ENCODE data around the gene KRT79. TPM values are rescaled to one million over a fixed set of nuclear protein-coding genes. Genes with fewer than 3 reads are reported as not detected.

Gene KRT79
- total RNA-seq, 1 donor from 2014 or later = 0.10 TPM

- DNase-seq (ENCODE audit: low spot score) = peak; percentile 72
- H3K36me3 Mint-ChIP-seq (ENCODE audit: low read depth) = no peaks in the 10 kb centered on the region
- H3K9me3 Mint-ChIP-seq (ENCODE audit: low read depth) = no peaks in the 10 kb centered on the region
- H3K4me3 Mint-ChIP-seq (ENCODE audit: unreplicated experiment) = no peak overlapping the region
- peaks cover 23% of the 10 kb centered on the region for H3K4me1 Mint-ChIP-seq (ENCODE audit: low read depth)
- TF ChIP-seq CTCF (IDR thresholded peaks at IDR 0.05) = no peak
- no peak overlapping the region for H3K27ac Mint-ChIP-seq (ENCODE audit: unreplicated experiment)
- H3K27me3 Mint-ChIP-seq (ENCODE audit: low read depth) = no peaks in the 10 kb centered on the region
Observed at GRCh38 chr12:52831251-52831650, 2.9 kb downstream of the KRT79 start.

GRCh38 chr12:52829986-52830770 is 3.9 kb downstream of the KRT79 start:
- TF ChIP-seq CTCF (IDR thresholded peaks at IDR 0.05) = no peak
- Mint-ChIP-seq H3K27me3 (ENCODE audit: low read depth) (no peaks in the 10 kb centered on the region), H3K36me3 (ENCODE audit: low read depth) (no peaks in the 10 kb centered on the region), H3K27ac (ENCODE audit: unreplicated experiment) (no peak overlapping the region), H3K4me1 (ENCODE audit: low read depth) (peaks cover 13% of the 10 kb centered on the region), H3K4me3 (ENCODE audit: unreplicated experiment) (no peak overlapping the region), H3K9me3 (ENCODE audit: low read depth) (no peaks in the 10 kb centered on the region)
- DNase-seq (ENCODE audit: low spot score) = peak; percentile 56

- DNase-seq (ENCODE audit: low spot score) = no peak
- Mint-ChIP-seq H3K9me3 (ENCODE audit: low read depth) (no peaks in the 10 kb centered on the region), H3K27ac (ENCODE audit: unreplicated experiment) (no peak overlapping the region), H3K27me3 (ENCODE audit: low read depth) (no peaks in the 10 kb centered on the region), H3K4me3 (ENCODE audit: unreplicated experiment) (no peak overlapping the region), H3K4me1 (ENCODE audit: low read depth) (peaks cover 13% of the 10 kb centered on the region), H3K36me3 (ENCODE audit: low read depth) (no peaks in the 10 kb centered on the region)
- no peak for TF ChIP-seq CTCF (IDR thresholded peaks at IDR 0.05)
Observed at GRCh38 chr12:52828591-52829021, 5.5 kb downstream of the KRT79 start.

GRCh38 chr12:52828156-52828555 is 6.0 kb downstream of the KRT79 start:
- H3K27me3 Mint-ChIP-seq (ENCODE audit: low read depth) = no peaks in the 10 kb centered on the region
- H3K27ac Mint-ChIP-seq (ENCODE audit: unreplicated experiment) = no peak overlapping the region
- H3K4me1 Mint-ChIP-seq (ENCODE audit: low read depth) = peaks cover 13% of the 10 kb centered on the region
- DNase-seq (ENCODE audit: low spot score) = no peak
- H3K4me3 Mint-ChIP-seq (ENCODE audit: unreplicated experiment) = no peak overlapping the region
- no peaks in the 10 kb centered on the region for H3K9me3 Mint-ChIP-seq (ENCODE audit: low read depth)
- no peaks in the 10 kb centered on the region for H3K36me3 Mint-ChIP-seq (ENCODE audit: low read depth)
- TF ChIP-seq CTCF (IDR thresholded peaks at IDR 0.05) = no peak

GRCh38 chr12:52827499-52828090 is 6.5 kb downstream of the KRT79 start:
- no peaks in the 10 kb centered on the region for H3K27me3 Mint-ChIP-seq (ENCODE audit: low read depth)
- no peak overlapping the region for H3K4me3 Mint-ChIP-seq (ENCODE audit: unreplicated experiment)
- no peak for TF ChIP-seq CTCF (IDR thresholded peaks at IDR 0.05)
- DNase-seq (ENCODE audit: low spot score) = peak; percentile 15
- H3K4me1 Mint-ChIP-seq (ENCODE audit: low read depth) = peaks cover 19% of the 10 kb centered on the region
- H3K9me3 Mint-ChIP-seq (ENCODE audit: low read depth) = no peaks in the 10 kb centered on the region
- no peak overlapping the region for H3K27ac Mint-ChIP-seq (ENCODE audit: unreplicated experiment)
- no peaks in the 10 kb centered on the region for H3K36me3 Mint-ChIP-seq (ENCODE audit: low read depth)

Data from chondrocyte (in vitro differentiated cells).